ENCODE measurements around the gene MPI.

Gene MPI

DNA sequence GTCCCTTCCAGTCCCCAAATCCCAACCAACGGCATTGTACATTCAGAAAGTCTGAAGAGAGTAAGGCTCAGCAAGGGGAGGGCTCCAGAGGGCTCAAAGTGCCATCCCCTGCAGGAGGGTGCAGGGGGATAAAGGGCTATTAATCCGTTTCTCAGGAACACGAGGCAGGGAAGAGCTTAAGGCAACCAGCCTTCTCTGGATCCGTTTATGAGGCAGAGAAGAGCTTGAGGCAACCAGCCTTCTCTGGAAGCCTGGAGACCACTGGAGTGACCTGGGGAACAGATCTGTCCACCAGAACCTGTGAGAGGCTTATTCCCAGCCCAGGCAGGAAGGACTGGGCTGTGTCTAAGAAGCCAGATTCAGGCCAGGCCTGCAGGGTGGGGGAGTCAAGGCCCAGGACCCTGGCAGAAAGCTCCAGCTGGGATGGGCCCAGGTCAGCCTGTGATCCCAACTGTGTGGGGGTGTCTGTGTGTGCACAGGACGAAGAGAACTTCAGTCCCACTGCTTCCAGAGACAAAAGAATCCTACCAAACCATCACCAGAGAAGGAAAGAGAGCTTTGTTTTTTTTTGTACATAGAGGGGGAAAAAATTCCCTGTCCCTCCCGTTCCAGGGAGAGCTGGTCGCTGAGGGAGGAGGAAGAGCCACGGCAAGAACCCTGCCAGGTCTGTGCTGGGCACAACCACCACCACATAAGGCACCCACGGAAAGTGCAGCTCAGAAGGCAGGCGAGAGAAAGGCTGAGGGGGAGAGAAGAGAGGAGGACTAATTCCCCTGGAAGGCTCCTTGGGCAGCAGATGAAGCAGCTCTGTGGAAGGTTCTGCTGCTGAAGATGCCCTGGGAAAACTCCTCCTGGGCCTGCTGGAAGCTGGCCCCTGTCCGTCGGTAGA, 45.3 kb upstream of the MPI start:
- no peak overlapping the region for H3K4me3 ChIP-seq (ENCODE audit: low read depth, low read length)
- TF ChIP-seq, protein P1, sequence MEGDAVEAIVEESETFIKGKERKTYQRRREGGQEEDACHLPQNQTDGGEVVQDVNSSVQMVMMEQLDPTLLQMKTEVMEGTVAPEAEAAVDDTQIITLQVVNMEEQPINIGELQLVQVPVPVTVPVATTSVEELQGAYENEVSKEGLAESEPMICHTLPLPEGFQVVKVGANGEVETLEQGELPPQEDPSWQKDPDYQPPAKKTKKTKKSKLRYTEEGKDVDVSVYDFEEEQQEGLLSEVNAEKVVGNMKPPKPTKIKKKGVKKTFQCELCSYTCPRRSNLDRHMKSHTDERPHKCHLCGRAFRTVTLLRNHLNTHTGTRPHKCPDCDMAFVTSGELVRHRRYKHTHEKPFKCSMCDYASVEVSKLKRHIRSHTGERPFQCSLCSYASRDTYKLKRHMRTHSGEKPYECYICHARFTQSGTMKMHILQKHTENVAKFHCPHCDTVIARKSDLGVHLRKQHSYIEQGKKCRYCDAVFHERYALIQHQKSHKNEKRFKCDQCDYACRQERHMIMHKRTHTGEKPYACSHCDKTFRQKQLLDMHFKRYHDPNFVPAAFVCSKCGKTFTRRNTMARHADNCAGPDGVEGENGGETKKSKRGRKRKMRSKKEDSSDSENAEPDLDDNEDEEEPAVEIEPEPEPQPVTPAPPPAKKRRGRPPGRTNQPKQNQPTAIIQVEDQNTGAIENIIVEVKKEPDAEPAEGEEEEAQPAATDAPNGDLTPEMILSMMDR (IDR thresholded peaks at IDR 0.05; ENCODE audit: borderline replicate concordance, insufficient read depth, low read depth, low read length), result no peak

DNA sequence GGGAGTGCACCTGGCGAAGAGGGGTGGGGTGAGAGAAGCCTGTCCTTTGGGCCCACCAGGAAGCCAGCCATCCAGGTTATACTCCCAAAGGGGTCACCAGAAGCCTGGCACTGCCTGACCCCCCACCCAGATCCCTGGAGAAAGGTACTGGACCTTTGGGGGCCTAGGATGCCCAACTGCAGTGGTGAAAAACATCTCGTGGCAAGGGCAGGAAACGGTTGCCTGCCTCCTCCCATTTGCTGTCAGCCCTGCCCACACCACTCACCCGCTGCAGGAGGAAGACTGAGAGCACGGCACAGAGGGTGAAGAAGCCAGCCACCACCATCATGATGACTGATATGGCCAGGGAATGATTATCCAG, 44.7 kb upstream of the MPI start:
- TF ChIP-seq, protein P1 (IDR thresholded peaks at IDR 0.05; ENCODE audit: borderline replicate concordance, insufficient read depth, low read depth, low read length), result no peak
- H3K4me3 ChIP-seq (ENCODE audit: low read depth, low read length), result no peak overlapping the region

DNA sequence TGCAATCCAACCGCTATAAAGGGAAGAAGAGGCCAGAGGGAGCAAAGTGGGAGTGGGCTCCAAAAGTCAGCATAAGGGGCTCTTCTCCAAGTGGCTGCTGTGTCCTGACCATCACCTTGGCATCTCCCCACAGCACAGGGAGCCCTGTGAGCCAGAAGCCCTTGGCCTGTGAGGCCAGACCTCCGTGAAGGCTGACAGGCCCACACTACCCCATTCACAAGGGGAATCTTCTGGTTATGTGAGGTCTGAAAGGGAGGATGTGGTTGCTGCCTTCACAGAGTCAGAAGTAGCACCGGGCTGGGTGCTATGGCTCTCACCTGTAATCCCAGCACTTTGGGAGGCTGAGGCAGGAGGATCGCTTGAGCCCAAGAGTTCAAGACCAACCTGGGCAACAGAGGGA, 44.3 kb upstream of the MPI start:
- TF ChIP-seq, protein P1 (IDR thresholded peaks at IDR 0.05; ENCODE audit: borderline replicate concordance, insufficient read depth, low read depth, low read length), result no peak
- no peak overlapping the region for H3K4me3 ChIP-seq (ENCODE audit: low read depth, low read length)

DNA sequence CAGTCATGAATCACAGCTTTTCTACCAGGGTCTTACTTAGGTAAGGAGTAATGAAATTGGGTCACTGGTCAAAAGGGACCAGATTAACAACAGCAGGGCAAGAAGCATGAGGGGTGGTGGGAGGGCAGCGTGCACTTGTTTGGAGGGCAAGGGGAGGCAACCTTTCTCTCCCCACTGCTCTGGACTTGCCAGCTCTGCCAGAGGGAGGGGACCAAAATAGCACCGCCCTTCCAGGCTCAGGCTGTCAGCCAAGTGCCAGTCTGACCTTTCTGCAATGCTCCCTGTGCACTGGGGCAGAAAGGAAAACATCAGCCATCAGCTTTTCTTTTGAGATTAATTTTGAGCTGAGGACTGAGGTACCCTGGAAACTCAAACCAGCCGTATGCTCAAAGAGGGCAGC, 42.4 kb upstream of the MPI start:
- TF ChIP-seq, protein P1 (IDR thresholded peaks at IDR 0.05; ENCODE audit: borderline replicate concordance, insufficient read depth, low read depth, low read length), result no peak
- no peak overlapping the region for H3K4me3 ChIP-seq (ENCODE audit: low read depth, low read length)

DNA sequence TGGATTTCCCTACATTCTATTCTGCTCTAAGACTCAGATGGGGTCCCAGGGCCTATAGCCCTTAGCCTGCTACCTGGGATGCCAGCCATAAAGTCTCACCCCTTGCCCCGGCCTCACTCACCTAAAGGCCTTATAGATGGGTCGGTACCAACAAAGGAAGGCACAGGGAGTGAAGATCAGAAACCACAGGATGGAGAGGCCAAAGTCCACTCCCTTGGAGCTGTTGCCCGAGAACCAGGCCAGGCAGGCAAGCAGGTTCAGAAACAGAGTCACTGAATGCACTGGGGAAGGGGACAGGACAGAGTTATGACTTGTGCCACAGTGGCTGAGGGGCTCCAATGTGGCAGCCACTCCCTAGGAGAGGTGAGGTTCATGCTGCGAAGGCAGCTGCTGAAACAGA, 39.4 kb upstream of the MPI start:
- no peak overlapping the region for H3K4me3 ChIP-seq (ENCODE audit: low read depth, low read length)
- TF ChIP-seq, protein P1 (IDR thresholded peaks at IDR 0.05; ENCODE audit: borderline replicate concordance, insufficient read depth, low read depth, low read length), result no peak

DNA sequence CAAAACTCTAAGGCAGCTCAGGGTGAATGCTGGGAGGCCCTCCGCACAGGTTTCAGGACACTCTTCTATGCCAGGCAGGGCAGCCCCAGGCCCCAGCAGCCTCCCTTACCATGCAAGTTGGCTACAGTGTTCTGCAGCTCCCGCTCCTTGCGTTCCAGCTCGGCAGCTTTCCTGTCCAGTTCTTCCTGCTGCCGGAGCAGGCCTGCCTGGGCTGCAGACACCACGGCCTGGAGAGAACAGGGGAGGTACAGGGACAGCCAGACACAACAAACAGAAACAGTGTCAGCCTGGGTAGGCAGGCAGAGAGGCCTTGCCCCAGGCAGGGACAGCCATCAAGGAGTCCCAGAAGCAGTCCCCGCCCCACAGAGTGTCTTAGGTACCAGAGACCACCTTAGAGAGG, 37.9 kb upstream of the MPI start:
- TF ChIP-seq, protein P1 (IDR thresholded peaks at IDR 0.05; ENCODE audit: borderline replicate concordance, insufficient read depth, low read depth, low read length), result no peak

DNA sequence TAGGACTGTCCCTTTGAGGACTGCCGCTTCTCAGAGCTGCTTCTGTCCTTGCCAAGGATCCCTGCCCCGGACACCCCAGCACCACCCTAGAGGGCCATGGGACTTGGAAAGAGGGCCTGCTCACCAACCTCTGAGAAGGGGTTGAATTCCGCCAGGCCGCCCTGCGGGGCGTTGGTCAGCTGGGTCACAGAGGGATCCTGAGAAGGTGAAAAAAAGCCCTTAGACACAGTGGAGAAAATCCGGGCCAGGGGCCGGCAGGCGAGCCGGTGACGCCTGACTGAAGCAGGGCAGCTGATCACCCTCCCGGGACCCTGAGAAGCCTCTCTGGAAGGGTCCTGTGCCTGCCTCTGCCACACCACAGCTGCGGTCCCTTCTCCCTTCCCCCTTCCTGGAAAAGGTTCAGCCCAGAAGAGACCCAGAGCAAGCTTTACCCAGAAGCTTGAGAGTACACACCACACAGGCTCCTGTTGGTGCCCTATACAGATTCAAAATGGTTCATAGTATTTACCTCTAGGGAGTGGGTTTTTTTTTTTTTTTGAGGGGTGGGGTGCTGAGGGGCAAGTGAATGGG, 35.3 kb upstream of the MPI start:
- H3K4me3 ChIP-seq (ENCODE audit: low read depth, low read length), result no peak overlapping the region
- TF ChIP-seq, protein P1 (IDR thresholded peaks at IDR 0.05; ENCODE audit: borderline replicate concordance, insufficient read depth, low read depth, low read length), result no peak

More for the DNA sequence above, 37.9 kb upstream of the MPI start:
- H3K4me3 ChIP-seq (ENCODE audit: low read depth, low read length), result no peak overlapping the region
